GM13977 (cell line): ENCODE measurements around the gene CISD2.

Source experiments
- DNase-seq: peaks from one replicate; pipeline ENCODE4 v3.0.0; 2012; ENCODE audit warnings: low spot score
- CTCF ChIP-seq: IDR thresholded peaks from 2 replicates; pipeline ENCODE4 v1.5.1; 2012; ENCODE audit warnings: mild to moderate bottlenecking, control low read depth; ENCODE audit not compliant: insufficient read depth; ENCODE audit errors: extremely low read depth, missing control alignments
- in situ Hi-C: fragments of 300-500 bp; cut with MboI; formaldehyde crosslinking; loops from one replicate; pipeline ENCODE4 v1.12.0; 2022; ENCODE audit warnings: low sequenced_read_pairs, low pct_unique_long_range_greater_than_20kb, mixed read lengths, inconsistent platforms; ENCODE audit not compliant: unreplicated experiment

CISD2 gene

GRCh38 chr4:102829803-102830202 is 39.0 kb upstream of the CISD2 start:
- TF ChIP-seq CTCF = no peak
- in situ Hi-C loops = no loop called here
- no peak for DNase-seq

GRCh38 chr4:102832105-102832504 is 36.7 kb upstream of the CISD2 start:
- TF ChIP-seq CTCF = no peak
- in situ Hi-C loops = no loop called here
- no peak for DNase-seq

- DNase-seq = no peak
- in situ Hi-C loops = no loop called here
- TF ChIP-seq CTCF = no peak
These were observed 36.1 kb upstream of the CISD2 start for GRCh38 chr4:102832667-102833066.

- TF ChIP-seq CTCF = no peak
- no peak for DNase-seq
- in situ Hi-C loops = no loop called here
These were observed 32.2 kb upstream of the CISD2 start for GRCh38 chr4:102836596-102836995.

GRCh38 chr4:102842367-102842766 is 26.4 kb upstream of the CISD2 start:
- no peak for DNase-seq
- in situ Hi-C loops = no loop called here
- no peak for TF ChIP-seq CTCF

- in situ Hi-C loops = no loop called here
- no peak for DNase-seq
- TF ChIP-seq CTCF = no peak
These were observed 25.5 kb upstream of the CISD2 start for GRCh38 chr4:102843273-102843672.

GRCh38 chr4:102843938-102844337 is 24.9 kb upstream of the CISD2 start:
- in situ Hi-C loops = no loop called here
- no peak for TF ChIP-seq CTCF
- no peak for DNase-seq
